Stimulated activated CD8-positive, alpha-beta memory T cell treated with anti-CD3 and anti-CD28 coated beads, Interleukin-15, amount 100 ng/mL, for 1 hour (primary cell): ENCODE results near the gene COG3.

Source experiments
- DNase-seq: peaks from one replicate; pipeline ENCODE4 v3.0.0-alpha.2; 2020; ENCODE audit warnings: low read depth

The COG3 gene

GRCh38 chr13:45506811-45507210 lies 42.1 kb downstream of the COG3 start:
- no peak for DNase-seq

DNA sequence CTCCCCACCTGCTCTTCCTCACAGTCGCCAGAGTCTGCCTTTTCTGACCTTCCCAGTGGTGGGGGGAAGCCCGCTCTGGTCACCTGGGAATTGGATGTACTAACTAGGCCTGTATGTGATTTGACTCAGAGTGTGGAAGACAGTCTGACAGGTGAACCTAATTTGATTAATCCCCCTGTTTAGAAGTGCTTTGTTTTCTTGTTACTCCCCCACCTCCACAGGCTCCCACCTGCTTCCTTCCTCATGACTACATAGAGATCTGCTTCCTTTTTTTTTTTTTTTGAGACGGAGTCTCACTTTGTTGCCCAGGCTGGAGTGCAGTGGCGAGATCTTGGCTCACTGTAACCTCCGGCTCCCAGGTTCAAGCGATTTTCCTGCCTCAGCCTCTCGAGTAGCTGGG lies 44.0 kb downstream of the COG3 start:
- DNase-seq: no peak

DNA sequence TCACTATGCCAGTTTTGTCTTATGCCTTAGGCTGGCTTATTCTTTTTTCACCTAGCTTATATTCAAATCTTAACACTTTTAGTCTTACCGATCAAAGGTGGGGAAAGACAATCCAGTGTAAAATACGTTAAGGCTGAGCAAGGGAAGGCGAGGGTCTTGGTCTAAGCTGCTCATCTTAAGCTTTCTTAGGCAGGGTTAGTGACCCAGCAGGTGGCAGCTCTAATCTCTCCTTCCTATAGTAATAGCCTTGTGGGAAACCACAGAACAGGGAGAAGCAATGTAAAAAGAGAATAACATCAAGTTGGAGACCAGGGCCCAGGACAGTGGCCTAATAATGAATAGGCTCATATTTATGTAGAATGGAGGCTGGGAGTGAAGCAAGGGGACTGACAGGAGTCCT lies 45.9 kb downstream of the COG3 start:
- DNase-seq: no peak

GRCh38 chr13:45511310-45512097 lies 46.8 kb downstream of the COG3 start:
- DNase-seq: no peak

GRCh38 chr13:45512098-45512496 lies 47.4 kb downstream of the COG3 start:
- no peak for DNase-seq

- no peak for DNase-seq
Measured at GRCh38 chr13:45516757-45517156, 52.0 kb downstream of the COG3 start.

GRCh38 chr13:45518525-45519245 lies 53.9 kb downstream of the COG3 start:
- no peak for DNase-seq

DNA sequence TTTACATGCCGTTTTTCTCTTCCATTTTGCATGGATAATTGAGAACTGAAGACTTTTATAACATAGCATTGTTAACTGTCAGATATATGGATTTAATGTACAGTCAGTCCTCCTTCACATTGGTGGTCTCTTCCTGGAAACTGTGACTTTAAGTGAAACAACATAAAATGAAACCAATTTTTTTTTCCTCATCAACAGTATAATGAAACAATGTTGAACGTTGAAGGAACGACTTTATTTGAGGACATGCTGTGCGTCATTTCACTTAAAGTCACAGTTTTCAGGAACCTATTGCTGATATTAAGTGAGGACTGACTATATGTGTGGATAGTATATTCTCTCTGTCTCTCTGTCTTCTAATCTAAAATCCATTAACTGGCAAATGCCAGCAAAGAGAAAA lies 54.8 kb downstream of the COG3 start:
- DNase-seq: no peak

DNA sequence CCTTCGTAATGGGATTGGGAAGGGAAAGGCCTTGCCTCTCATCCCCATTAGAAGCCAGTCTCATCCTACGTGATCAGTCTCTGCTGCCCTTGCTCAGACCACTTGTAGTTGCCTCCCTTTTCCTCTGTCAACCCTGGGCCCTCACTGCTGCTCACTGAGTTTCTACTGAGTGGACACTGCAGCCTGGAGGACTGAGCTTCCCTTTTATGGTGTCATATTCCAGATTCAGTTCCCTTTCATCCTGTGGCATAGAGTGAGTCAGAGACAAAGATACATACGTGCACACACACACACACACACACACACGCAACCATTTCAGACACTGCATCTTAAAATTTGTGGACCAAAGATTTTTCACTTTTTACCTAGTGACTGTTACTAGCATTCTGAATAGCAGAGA lies 56.6 kb downstream of the COG3 start:
- DNase-seq: no peak

DNA sequence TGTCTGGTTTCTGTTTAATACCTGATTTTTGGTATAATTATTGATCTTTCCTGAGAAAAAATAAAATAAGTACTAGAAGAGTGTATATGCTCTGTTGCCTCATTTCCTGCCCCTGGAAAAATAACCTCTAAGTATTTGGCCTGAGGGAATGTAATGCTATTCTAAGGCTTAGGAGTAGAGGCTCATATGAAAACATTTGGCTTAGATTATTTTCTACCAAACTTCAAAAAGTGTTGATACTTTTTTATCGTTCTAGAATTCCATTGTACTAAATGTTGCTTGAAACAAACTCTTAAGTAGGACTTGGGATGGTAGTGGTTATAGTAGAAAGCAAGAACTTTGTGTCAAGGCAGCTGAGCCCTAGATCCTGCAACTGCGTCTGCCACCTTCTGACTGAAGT lies 57.8 kb downstream of the COG3 start:
- DNase-seq: no peak

DNA sequence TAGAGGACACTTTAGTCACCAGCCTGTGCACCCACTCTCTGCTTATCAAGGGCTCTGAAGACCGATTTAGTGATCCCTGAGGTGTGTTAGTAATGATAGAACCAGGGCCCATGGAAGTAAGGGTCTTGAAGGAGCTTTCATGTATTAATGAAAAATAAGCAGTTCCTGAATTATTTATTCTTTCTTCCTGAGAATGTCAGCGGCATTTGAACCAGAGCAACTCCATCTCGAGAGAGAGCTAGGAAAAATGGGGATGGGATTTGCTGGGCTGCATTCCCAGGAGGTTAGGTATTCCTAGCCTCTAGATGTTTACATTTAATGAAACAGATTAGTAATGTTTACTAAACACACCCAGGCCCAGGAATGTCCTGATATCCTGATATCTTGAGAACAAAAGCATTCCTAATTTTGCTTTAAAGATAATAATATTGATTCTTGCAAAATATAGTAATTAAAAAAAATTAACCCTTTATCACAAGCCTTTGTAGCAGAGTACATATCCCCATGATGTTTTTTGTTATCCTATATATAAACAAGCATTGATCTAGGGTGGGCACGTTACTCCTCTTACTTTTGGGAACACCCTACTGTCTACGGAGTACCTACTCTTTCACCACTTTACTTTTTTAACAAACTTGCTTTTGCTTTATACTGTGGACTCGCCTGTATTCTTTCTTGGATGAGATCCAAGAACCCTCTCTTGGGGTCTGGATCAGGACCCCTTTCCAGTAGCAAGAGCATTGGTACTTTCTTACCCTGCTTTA lies 63.1 kb downstream of the COG3 start:
- no peak for DNase-seq

DNA sequence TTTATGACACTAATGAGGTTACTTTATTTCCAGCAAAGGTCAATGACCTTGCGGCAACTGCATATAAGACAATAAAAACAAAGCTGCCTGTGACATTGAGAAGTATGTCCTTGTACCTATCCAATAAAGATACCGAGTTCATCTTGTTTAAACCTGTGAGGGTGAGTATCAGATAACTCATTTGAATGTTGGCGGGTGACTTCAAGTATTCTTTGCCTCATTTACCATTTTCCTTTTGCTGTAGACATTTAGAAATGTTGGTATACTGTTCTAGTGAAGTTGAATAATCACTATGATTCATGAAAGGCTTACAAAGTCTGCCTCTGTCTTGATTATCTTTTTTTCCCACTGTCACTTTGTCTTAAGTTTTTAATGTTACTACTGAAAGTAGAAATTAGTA lies 65.0 kb downstream of the COG3 start:
- DNase-seq: no peak

GRCh38 chr13:45534604-45535003 lies 69.9 kb downstream of the COG3 start:
- no peak for DNase-seq

DNA sequence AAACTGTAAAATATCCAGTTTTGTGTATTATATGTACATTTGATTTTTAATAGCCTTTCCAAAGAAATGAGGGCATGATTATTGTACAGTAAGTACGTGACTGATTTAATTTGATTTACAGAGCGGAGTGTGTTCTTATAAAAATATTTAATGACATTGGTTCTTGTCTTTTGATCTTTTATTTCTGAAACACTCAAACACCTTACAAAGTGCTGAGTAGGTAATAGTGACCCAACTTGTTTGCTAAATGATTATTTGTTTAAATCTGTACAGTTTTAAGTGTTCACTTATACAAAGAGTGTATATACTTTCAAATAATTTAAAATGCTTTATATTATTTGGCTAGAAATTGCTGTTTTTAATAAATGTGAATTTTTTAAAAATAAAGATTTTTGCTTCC lies 71.5 kb downstream of the COG3 start:
- DNase-seq: no peak

- DNase-seq: no peak
Measured at GRCh38 chr13:45537516-45537915, 72.8 kb downstream of the COG3 start.

DNA sequence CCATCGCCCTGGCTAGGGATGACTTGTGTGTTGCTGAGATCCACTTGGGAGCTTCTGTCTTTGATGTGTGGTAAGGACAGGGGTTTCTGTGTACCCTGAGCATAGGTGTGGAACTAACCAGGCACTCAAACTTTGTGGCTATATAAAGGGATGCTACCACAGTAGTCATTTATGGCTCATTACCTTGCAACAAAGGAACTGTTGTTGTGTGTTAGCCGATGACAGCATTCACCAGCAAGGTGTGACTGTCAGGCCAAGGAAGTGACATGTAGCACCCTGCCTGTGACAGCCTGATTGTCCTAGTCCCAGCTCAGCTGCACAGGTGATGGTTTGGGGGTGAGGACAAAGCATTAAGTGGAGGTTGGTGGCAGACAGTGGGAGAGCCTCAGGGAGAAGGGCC lies 73.6 kb downstream of the COG3 start:
- DNase-seq: no peak

- no peak for DNase-seq
Measured at GRCh38 chr13:45540195-45540594, 75.5 kb downstream of the COG3 start.

GRCh38 chr13:45540864-45541263 lies 76.1 kb downstream of the COG3 start:
- DNase-seq: no peak

DNA sequence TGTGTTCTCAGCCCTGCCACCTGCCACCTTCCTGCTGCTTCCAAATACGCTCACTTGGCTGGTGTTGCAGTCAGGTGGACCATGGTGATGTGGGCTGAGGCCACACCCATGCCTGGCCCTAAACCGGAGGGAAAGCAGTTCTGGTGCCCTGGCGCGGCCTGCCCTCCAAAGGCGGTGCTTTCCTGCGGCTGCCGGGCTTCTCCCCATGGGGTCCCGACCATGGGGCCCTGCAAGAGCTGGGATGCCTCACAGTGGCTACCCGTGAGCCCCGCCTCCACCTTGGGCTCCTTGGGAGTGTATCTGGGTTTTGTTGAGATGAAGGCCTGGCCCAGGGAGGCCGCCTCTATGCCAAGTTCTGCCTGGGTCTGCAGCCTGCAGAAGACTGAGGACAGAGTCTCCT lies 77.1 kb downstream of the COG3 start:
- no peak for DNase-seq

- DNase-seq: no peak
Measured at GRCh38 chr13:45542391-45542790, 77.7 kb downstream of the COG3 start.

DNA sequence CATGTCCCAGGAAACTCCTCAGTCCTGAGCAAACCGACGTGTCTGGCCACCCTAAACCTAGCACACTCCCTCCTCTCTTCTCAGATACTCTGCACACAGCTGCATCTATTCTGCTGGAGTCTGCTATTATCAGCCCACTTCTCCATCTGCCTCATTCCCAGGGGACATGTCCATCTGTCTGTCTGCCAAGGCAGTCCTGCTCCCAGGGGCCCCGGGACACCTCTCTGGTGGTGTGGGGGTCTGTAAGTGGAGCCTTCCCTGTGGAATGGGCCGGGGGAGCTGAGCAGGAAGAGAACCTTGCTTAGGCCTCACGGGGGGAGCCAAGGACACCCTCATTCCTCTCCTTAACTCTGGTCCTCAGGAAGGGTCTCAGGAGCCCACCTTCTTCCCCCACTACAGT lies 78.1 kb downstream of the COG3 start:
- no peak for DNase-seq

DNA sequence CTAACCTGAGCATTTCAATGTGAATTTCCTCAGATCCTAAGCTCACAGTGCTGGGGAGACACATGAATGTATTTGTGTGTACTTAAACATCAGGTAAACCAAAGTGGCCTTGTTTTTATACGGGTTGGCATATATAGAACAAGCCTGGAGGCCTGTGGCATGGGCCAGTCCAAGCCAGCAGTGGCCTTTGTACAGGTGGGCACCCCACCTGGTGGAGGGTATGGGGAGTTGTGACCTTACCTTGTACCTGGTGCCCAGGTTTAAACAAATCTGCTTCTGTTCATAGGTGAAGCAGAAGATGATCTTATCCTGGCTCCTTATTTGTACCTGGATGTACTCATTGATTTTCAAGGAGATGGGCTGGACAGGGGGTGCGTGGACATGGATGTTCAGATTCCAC lies 79.8 kb downstream of the COG3 start:
- DNase-seq: no peak
